LNCaP clone FGC (cell line): ENCODE measurements around the gene CTCF.
"Not testable (repeated sequence)": the region's sequence is repeated elsewhere in the genome, so short reads cannot be mapped to it uniquely, and the experiment has no call there.

Source experiments
- DNase-seq: peaks from one replicate; pipeline ENCODE4 v3.0.0-alpha.2; 2011; ENCODE audit warnings: low read depth
- H3K4me3 ChIP-seq: 2 replicates; pipeline ENCODE4 v1.5.1; 2011; ENCODE audit warnings: mild to moderate bottlenecking, low read depth, low read length, control low read depth
- CTCF ChIP-seq: IDR thresholded peaks from 2 replicates; pipeline ENCODE4 v1.5.1; 2012; ENCODE audit warnings: mild to moderate bottlenecking; ENCODE audit not compliant: control insufficient read depth, insufficient read depth; ENCODE audit errors: extremely low read depth

The CTCF gene, protein sequence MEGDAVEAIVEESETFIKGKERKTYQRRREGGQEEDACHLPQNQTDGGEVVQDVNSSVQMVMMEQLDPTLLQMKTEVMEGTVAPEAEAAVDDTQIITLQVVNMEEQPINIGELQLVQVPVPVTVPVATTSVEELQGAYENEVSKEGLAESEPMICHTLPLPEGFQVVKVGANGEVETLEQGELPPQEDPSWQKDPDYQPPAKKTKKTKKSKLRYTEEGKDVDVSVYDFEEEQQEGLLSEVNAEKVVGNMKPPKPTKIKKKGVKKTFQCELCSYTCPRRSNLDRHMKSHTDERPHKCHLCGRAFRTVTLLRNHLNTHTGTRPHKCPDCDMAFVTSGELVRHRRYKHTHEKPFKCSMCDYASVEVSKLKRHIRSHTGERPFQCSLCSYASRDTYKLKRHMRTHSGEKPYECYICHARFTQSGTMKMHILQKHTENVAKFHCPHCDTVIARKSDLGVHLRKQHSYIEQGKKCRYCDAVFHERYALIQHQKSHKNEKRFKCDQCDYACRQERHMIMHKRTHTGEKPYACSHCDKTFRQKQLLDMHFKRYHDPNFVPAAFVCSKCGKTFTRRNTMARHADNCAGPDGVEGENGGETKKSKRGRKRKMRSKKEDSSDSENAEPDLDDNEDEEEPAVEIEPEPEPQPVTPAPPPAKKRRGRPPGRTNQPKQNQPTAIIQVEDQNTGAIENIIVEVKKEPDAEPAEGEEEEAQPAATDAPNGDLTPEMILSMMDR

GRCh38 chr16:67562526-67562917 is at the start of gene CTCF:
Gene CTCF (plus strand): TSS chr16:67562526. CDS start chr16:67610833, 48,307 bp downstream.
- peak; percentile 65 for TF ChIP-seq CTCF
- H3K4me3 ChIP-seq: peak within 1 kb of the TSS; percentile 70
- no peak for DNase-seq

DNA sequence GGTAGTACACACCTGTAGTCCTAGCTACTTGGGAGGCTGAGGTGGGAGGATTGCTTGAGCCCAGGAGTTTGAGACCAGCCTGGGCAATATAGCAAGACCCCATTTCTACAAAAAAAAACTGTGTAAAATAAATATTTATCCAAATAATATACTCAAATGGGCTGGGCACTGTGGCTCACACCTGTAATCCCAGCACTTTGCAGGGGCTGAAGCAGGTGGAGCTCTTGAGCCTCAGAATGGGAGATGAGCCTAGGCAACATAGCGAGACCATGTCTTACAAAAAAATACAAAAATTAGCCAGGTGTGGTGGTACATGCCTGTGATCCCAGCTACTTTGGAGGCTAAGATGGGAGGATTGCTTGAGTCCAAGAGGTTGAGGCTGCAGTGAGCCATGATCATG is 48.4 kb upstream of the CTCF start:
- DNase-seq, H3K4me3 ChIP-seq: not testable (repeated sequence)

DNA sequence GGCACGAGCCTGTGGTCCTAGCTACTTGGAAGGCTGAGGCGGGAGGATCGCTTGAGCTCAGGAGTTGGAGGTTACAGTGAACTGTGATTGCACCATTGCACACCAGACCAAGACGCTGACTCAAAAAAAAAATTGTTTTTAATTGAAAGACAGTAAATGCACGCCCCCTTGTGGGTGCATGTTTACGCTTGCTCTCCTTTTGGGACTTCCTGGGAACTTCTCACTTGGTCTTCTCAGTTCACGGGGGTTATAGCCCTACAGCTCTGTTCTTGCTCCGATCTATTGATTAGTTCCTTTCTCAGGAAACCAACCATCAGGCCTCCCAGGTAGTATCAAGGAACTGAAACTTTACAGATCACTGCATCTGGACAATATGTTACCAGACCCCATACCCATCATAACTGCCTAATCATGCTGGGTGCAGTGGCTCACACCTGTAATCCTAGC is 47.9 kb upstream of the CTCF start:
- DNase-seq: peak; percentile 65
- peak; percentile 77 for TF ChIP-seq CTCF
- no peak overlapping the region for H3K4me3 ChIP-seq

DNA sequence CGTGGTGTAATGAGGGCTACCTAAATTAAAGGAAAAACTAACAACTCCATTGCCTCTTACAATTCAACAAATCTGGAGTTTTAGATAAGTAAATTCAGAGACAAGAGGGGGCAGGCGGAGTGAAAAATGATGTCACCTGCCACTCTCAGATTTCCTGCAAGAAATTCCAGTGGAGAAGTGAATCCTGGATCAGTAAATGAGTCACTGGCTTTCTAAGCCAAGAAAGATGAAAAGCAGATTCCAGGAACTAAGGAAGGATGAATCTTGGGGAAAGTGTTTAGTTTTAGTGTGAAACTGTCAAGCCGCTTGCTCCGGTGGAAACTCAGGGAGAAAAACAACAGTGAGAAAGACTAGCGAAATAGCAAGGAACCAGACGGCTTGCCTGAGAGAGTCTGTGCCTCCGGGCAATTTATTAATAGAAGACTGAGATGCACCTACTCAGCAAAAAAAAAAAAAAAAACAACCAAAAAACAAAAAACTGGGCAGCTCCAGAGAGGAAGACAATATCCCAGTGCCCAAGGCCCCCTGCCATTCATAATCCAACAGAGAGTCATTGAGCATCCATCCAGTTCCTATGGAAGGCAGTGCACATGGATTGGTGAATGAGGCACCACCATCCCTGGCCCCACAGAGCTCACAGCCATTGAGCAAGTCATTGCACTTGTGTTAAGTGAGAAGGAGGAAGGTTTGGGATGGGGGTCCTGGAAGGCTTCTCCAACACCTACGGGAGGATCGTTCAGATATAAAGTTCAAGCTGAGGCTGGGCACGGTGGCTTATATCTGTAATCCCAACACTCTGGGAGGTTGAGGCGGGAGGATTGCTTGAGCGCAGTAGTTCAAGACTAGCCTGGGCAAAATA is 45.8 kb upstream of the CTCF start:
- no peak for TF ChIP-seq CTCF
- no peak overlapping the region for H3K4me3 ChIP-seq
- DNase-seq: no peak

GRCh38 chr16:67517155-67517445 is 45.2 kb upstream of the CTCF start:
- no peak for DNase-seq
- no peak for TF ChIP-seq CTCF
- no peak overlapping the region for H3K4me3 ChIP-seq

- no peak overlapping the region for H3K4me3 ChIP-seq
- no peak for DNase-seq
- TF ChIP-seq CTCF: no peak
Observed at GRCh38 chr16:67517661-67518423, 44.5 kb upstream of the CTCF start.
